ENCODE measurements around the gene MFSD1.

- TF ChIP-seq CTCF (IDR thresholded peaks at IDR 0.05 in 4 of 5, conservative IDR thresholded peaks at IDR 0.05 in 1 of 5) (no peak), POLR2A (IDR thresholded peaks at IDR 0.05) (no peak)
These were observed 36.2 kb upstream of the MFSD1 start for GRCh38 chr3:158765518-158766205.
